B cell (primary cell): ENCODE measurements around the gene OCA2. TPM values are rescaled to one million over a fixed set of nuclear protein-coding genes. Genes with fewer than 3 reads are reported as not detected.

Source experiments
- ATAC-seq: fragments of 200-7000 bp; cut with Tn5 transposase; one replicate; pipeline ENCODE4 v1.10.0; 2021; ENCODE audit warnings: low read depth, mild to moderate bottlenecking, moderate number of reproducible peaks, moderate library complexity
- CTCF ChIA-PET: fragments of 350-600 bp; sonication (Branson Sonifier 250); formaldehyde crosslinking; loops from one replicate; lab custom pipeline; 2021; ENCODE audit warnings: antibody characterized with exemption, inconsistent platforms; lab: Charles Lee
- POLR2A ChIA-PET: fragments of 350-600 bp; sonication (Branson Sonifier 250); formaldehyde crosslinking; loops from one replicate; lab custom pipeline; 2021; ENCODE audit warnings: antibody characterized with exemption; lab: Charles Lee
- DNase-seq: peaks from one replicate; pipeline ENCODE4 v3.0.0; 2013
- H2AFZ ChIP-seq: 2 replicates; pipeline ENCODE4 v1.6.1; 2012; ENCODE audit warnings: mild to moderate bottlenecking, low read depth, low read length; ENCODE audit not compliant: insufficient read depth, poor library complexity, severe bottlenecking
- H3K27ac ChIP-seq, 2 donors: 1 replicate in 1 of 2; 2 replicates in 1 of 2; pipeline ENCODE4 v1.5.1; 2012 to 2013; ENCODE audit warnings: low read length in 2 of 2, mild to moderate bottlenecking in 2 of 2, moderate library complexity in 1 of 2
- H3K27me3 ChIP-seq, 4 experiments: fragments of 200-600 bp in 1 of 4; sonication (generic) in 1 of 4; replicated peaks in 1 of 4; 1 replicate in 2 of 4; 2 replicates in 2 of 4; pipeline versions ENCODE4 v1.6.1 to v1.7.0; 2013 to 2016; ENCODE audit warnings: low read length in 3 of 4, mild to moderate bottlenecking in 2 of 4, mixed read lengths in 1 of 4, moderate library complexity in 1 of 4; ENCODE audit not compliant: insufficient read depth in 4 of 4, control insufficient read depth in 3 of 4; ENCODE audit errors: control extremely low read depth in 1 of 4
- H3K36me3 ChIP-seq, 2 experiments: replicated peaks in 1 of 2; 1 replicate in 1 of 2; 2 replicates in 1 of 2; pipeline versions ENCODE4 v1.6.1 to v1.7.1; 2013; ENCODE audit warnings: low read length in 1 of 2; ENCODE audit not compliant: insufficient read depth in 2 of 2, control insufficient read depth in 1 of 2; ENCODE audit errors: control extremely low read depth in 1 of 2, extremely low read depth in 1 of 2
- H3K4me1 ChIP-seq, 2 donors: fragments of 200-600 bp in 1 of 2; sonication (generic) in 1 of 2; 1 replicate in 1 of 2; 2 replicates in 1 of 2; pipeline versions ENCODE4 v1.5.1 to v1.6.1; 2013 to 2017; ENCODE audit warnings: low read length in 2 of 2; ENCODE audit not compliant: control insufficient read depth in 2 of 2, insufficient read depth in 2 of 2
- H3K4me2 ChIP-seq: replicated peaks from 2 replicates; pipeline ENCODE3; 2012; ENCODE audit warnings: mild to moderate bottlenecking, low read depth, low read length; ENCODE audit not compliant: poor library complexity, severe bottlenecking
- H3K4me3 ChIP-seq, 5 experiments: fragments of 200-600 bp in 1 of 5; sonication (generic) in 1 of 5; 1 replicate in 3 of 5; 2 replicates in 2 of 5; pipeline versions ENCODE4 v1.5.1 to v1.7.0; 2011 to 2016; ENCODE audit warnings: low read length in 4 of 5, mild to moderate bottlenecking in 4 of 5, low read depth in 2 of 5, control low read depth in 1 of 5, moderate library complexity in 1 of 5; ENCODE audit not compliant: insufficient read depth in 1 of 5; ENCODE audit errors: control extremely low read depth in 1 of 5, extremely low read depth in 1 of 5
- H3K79me2 ChIP-seq: fragments of 200-600 bp; sonication (generic); one replicate; pipeline ENCODE4 v1.6.0; 2016; ENCODE audit warnings: low read length; ENCODE audit not compliant: control insufficient read depth, insufficient read depth
- H3K9ac ChIP-seq: fragments of 200-600 bp; sonication (generic); 2 replicates; pipeline ENCODE4 v1.6.1; 2017; ENCODE audit warnings: mild to moderate bottlenecking, low read length, moderate library complexity
- H3K9me3 ChIP-seq, 3 donors: one replicate each; pipeline versions ENCODE4 v1.6.1 to v1.7.1; 2013; ENCODE audit warnings: low read length in 2 of 3; ENCODE audit not compliant: control insufficient read depth in 2 of 3, insufficient read depth in 1 of 3; ENCODE audit errors: control extremely low read depth in 1 of 3
- H4K20me1 ChIP-seq: 2 replicates; pipeline ENCODE4 v1.6.0; 2012; ENCODE audit warnings: mild to moderate bottlenecking, low read length; ENCODE audit not compliant: insufficient read depth, control insufficient read depth, poor library complexity, severe bottlenecking
- H3K27ac Mint-ChIP-seq: one replicate; pipeline ENCODE4 v1.8.0; 2021; ENCODE audit warnings: mixed read lengths
- H3K27me3 Mint-ChIP-seq: one replicate; pipeline ENCODE4 v1.8.0; 2021; ENCODE audit warnings: mixed read lengths
- H3K4me1 Mint-ChIP-seq: one replicate; pipeline ENCODE4 v1.8.0; 2021; ENCODE audit warnings: mixed read lengths
- H3K4me3 Mint-ChIP-seq: one replicate; pipeline ENCODE4 v1.8.0; 2021; ENCODE audit warnings: mixed read lengths
- H3K9me3 Mint-ChIP-seq: one replicate; pipeline ENCODE4 v1.8.0; 2022; ENCODE audit warnings: mixed read lengths; ENCODE audit not compliant: insufficient read depth
- EZH2 ChIP-seq: IDR thresholded peaks from 2 replicates; pipeline ENCODE4 v1.6.1; 2012; ENCODE audit warnings: borderline replicate concordance, low read depth, mild to moderate bottlenecking, moderate library complexity, low read length; ENCODE audit not compliant: insufficient read depth, poor library complexity, severe bottlenecking
- WGBS: methylation state at CpG from one replicate; pipeline ENCODE4 v1.1.5; 2013; ENCODE audit warnings: missing lambda C conversion rate; ENCODE audit not compliant: insufficient coverage; 5-methylcytosine and 5-hydroxymethylcytosine counted together
- intact Hi-C: fragments of 100-400 bp; cut with micrococcal nuclease; formaldehyde crosslinking; loops from one replicate; pipeline ENCODE4 v1.10.0; 2022
- polyA plus RNA-seq: library from polyadenylated mRNA; depleted of rRNA; stranded (reverse); fragments of >200 nt; gene quantifications from 2 replicates; pipeline ENCODE4 v1.2.3, GENCODE V29; 2012
- total RNA-seq, 2 donors: library from RNA; stranded (reverse); fragments of 120-200 nt in 1 of 2; gene quantifications; 1 replicate in 1 of 2; 2 replicates in 1 of 2; pipeline versions ENCODE4 v1.2.3 to v1.2.4, GENCODE V29; 2013 to 2022
- TF ChIP-seq, protein P1 (sequence below): fragments of 200-600 bp; IDR thresholded peaks from one replicate; pipeline ENCODE4 v1.8.0; 2022; ENCODE audit warnings: antibody characterized with exemption, mild to moderate bottlenecking

The OCA2 gene
- total and polyA plus RNA-seq, 2 donors (not counting 1 experiment from before 2014, with no cell fraction given), result 0.12 TPM; not detected in 1

GRCh38 chr15:27934782-27935181 is 164.3 kb downstream of the OCA2 start:
- peaks cover 9% of the 10 kb centered on the region for H3K9me3 Mint-ChIP-seq
- Histone ChIP-seq H3K36me3 (no peaks in the 10 kb centered on the region), H3K27ac (no peak overlapping the region), H3K4me3 (no peak overlapping the region), H2AFZ (no peak overlapping the region), H3K79me2 (no peaks in the 10 kb centered on the region), H3K9ac (no peak overlapping the region), H4K20me1 (no peaks in the 10 kb centered on the region), H3K9me3 (peaks cover 0 to 22% (median 13%) of the 10 kb centered on the region in 3 donors), H3K4me2 (no peak overlapping the region), H3K27me3 (no peaks in the 10 kb centered on the region), H3K4me1 (no peaks in the 10 kb centered on the region)
- CTCF ChIA-PET, result no interaction called here
- H3K4me3 Mint-ChIP-seq, result no peak overlapping the region
- no peak for DNase-seq
- POLR2A ChIA-PET, result no interaction called here
- no peak for TF ChIP-seq EZH2
- TF ChIP-seq, protein P1, sequence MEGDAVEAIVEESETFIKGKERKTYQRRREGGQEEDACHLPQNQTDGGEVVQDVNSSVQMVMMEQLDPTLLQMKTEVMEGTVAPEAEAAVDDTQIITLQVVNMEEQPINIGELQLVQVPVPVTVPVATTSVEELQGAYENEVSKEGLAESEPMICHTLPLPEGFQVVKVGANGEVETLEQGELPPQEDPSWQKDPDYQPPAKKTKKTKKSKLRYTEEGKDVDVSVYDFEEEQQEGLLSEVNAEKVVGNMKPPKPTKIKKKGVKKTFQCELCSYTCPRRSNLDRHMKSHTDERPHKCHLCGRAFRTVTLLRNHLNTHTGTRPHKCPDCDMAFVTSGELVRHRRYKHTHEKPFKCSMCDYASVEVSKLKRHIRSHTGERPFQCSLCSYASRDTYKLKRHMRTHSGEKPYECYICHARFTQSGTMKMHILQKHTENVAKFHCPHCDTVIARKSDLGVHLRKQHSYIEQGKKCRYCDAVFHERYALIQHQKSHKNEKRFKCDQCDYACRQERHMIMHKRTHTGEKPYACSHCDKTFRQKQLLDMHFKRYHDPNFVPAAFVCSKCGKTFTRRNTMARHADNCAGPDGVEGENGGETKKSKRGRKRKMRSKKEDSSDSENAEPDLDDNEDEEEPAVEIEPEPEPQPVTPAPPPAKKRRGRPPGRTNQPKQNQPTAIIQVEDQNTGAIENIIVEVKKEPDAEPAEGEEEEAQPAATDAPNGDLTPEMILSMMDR, result no peak
- no peak for ATAC-seq
- intact Hi-C loops, result no loop called here
- H3K27ac Mint-ChIP-seq, result no peak overlapping the region
- WGBS, result 73% methylated on average over 8 of the region's 9 CpGs
- H3K27me3 Mint-ChIP-seq, result no peaks in the 10 kb centered on the region
- H3K4me1 Mint-ChIP-seq, result no peaks in the 10 kb centered on the region

- H3K9ac ChIP-seq, result no peak overlapping the region
- ChIA-PET POLR2A (no interaction called here), CTCF (no interaction called here)
- no peaks in the 10 kb centered on the region for H3K79me2 ChIP-seq
- no peak overlapping the region for H2AFZ ChIP-seq
- 93% methylated on average over 6 of the region's 6 CpGs for WGBS
- H3K27me3 ChIP-seq, result no peaks in the 10 kb centered on the region
- intact Hi-C loops, result no loop called here
- H3K4me1 ChIP-seq, result no peaks in the 10 kb centered on the region
- H4K20me1 ChIP-seq, result no peaks in the 10 kb centered on the region
- no peak for DNase-seq
- no peaks in the 10 kb centered on the region for H3K36me3 ChIP-seq
- Mint-ChIP-seq H3K4me1 (no peaks in the 10 kb centered on the region), H3K27ac (no peak overlapping the region), H3K4me3 (no peak overlapping the region), H3K9me3 (peaks cover 12% of the 10 kb centered on the region), H3K27me3 (no peaks in the 10 kb centered on the region)
- H3K4me2 ChIP-seq, result no peak overlapping the region
- TF ChIP-seq, protein P1, result no peak
- TF ChIP-seq EZH2, result no peak
- ATAC-seq, result no peak
- peaks cover 0 to 22% (median 13%) of the 10 kb centered on the region in 3 donors for H3K9me3 ChIP-seq
- no peak overlapping the region for H3K4me3 ChIP-seq
- no peak overlapping the region for H3K27ac ChIP-seq
Measured at GRCh38 chr15:27933562-27933961, 165.6 kb downstream of the OCA2 start.
